ENCODE measurements around the gene BMAL1.

BMAL1 gene

GRCh38 chr11:13294178-13294577 lies 16.6 kb downstream of the BMAL1 start:
- no peak for DNase-seq

DNA sequence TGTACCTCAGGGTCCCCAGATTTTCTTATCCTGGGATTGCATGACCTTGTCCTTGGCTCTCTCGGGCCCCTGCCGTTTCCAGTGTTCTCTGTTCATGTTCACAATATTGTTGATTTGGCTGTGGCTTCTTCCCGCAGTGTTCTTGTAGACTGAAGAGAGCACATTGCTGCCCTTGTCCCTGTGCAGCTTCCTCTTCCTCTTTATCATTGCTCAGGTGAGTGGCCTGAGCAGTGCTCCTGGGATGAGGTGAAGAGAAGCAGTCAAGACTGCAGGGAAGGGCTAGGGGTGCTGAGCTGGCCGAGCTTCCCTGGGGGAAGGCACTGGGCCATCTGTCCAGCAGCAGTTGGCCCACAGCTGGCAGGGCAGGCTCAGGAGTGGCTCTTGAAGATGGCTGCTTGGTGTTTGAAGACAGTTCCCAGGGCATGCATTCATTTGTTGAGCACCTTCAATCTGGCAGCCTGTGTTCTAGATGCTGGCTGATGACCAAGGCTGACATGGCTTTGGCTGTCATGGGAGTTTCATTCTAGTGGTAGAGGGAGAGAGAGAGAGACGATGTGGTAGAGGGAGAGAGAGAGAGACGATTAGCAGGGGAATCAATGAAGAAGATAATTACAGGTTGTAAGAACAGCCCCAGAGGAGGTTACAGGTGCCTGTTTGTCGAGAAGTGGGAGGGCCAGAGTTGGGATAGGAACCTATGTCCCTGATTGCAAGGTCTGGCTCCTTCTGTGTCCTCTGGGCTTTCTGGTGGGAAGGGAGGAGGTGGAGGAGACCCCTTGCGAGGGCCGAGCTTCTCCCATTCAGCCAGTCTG lies 17.4 kb downstream of the BMAL1 start:
- DNase-seq: no peak

DNA sequence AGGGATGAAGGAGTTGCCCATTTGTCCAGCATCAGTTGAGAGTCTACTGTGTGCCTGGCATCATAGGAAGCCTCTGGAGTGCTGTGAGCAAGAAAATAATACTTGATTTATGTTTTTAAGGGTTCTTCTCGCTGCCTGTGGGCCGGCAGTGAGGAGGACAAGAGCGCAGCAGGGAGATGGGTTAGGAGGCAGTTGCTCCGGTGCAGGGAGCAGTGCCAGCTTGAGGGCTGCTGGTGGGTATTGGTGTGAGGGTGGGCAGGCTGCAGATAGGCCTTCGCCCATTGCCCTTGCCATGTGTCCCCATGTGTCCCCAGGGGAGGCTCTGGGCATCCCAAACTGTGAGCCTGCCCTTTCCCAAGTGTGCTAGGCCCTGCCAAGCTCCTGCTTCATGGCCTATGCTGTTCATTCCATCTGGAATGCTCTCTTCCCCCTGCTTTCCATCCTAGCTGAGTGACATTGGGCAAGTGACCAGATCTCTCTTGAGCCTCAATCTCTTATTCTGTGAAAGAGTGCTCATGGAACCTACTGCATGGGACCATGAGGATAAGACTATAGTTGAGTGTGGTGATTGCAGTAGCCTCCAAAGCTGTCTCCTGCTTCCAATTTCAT lies 19.8 kb downstream of the BMAL1 start:
- no peak for DNase-seq

DNA sequence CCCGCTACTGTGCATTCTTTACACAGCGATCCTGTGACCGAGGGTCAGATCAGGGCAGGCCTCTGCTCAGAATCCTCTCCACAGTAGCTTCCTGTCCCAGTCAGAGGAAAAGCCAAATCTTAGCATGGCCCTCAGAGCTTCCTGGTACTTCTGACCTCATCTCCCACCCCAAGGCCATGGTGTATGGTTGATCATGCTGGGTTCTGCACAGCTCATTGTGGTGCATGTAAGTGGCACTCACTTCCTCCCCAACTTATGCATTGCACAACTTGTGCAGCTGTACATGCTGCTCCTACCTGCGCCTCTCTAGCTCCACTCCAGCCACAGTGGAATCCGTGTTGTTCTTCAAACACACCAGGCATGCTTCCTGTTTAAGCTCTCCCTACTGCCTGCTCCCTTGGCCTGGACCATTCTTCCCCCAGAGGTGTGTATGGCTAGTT lies 20.3 kb downstream of the BMAL1 start:
- no peak for DNase-seq

DNA sequence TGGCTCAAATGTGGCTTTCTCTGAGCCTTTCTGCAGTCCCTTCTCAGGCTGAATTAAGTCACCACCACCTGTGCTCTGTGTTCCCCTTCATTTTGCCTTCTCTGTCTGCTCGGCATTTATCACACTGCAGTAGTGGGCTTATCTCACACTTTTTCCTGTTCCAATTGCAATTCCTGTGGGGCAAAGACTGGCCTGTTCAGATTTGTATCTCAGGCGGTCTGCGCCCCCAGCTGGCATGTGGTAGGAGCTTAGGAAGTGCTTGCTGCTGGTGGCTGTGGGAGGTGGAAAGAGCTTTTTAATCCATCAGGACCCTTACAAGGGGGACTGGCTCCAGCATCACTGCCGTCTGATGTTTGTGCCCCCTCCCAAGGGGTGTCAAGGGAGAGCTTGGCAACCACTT lies 21.2 kb downstream of the BMAL1 start:
- no peak for DNase-seq

DNA sequence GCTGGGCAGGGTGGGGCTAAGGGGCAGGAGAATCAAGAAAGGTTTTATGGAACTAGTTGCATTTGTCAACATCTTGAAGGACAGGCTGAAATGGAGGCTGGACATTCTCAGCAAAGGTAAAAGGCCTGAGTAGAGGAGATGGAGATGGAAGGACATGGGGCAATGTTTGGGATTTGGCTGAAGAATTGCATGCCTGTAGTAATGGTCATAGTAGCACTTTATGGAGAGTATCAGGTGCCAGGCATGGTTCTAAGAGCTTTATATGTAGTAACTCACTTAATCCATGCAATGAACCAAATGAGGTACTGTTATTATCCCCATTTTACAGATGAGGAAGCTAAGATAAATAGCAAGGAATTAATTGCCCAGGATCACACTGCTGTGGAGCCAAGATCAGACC lies 23.9 kb downstream of the BMAL1 start:
- no peak for DNase-seq

DNA sequence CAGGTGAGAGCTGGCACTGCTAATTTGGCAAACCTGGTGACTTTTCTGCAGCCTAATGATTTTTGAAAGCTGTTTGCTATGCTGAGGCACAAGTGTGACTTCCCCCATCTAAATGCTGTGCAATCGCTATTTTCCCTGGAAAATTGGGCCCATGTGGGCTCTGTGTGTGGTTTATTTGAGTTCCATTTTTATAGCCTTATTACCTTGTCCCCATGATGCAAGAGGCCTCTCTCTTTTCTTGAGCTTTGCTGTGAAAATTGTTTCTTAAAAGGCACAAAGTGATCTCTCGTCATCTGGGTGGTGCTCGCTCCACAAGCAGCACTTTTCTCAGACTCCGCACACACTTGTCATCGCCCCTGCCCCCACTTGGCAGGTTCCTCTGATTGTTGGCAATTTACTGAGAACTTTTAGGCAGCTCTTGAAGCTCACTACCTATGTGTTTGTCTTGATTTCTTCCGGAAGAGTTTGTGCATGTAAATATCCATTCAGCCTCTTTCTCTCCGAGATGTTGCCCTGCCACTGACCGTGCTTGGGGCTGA lies 24.9 kb downstream of the BMAL1 start:
- no peak for DNase-seq

DNA sequence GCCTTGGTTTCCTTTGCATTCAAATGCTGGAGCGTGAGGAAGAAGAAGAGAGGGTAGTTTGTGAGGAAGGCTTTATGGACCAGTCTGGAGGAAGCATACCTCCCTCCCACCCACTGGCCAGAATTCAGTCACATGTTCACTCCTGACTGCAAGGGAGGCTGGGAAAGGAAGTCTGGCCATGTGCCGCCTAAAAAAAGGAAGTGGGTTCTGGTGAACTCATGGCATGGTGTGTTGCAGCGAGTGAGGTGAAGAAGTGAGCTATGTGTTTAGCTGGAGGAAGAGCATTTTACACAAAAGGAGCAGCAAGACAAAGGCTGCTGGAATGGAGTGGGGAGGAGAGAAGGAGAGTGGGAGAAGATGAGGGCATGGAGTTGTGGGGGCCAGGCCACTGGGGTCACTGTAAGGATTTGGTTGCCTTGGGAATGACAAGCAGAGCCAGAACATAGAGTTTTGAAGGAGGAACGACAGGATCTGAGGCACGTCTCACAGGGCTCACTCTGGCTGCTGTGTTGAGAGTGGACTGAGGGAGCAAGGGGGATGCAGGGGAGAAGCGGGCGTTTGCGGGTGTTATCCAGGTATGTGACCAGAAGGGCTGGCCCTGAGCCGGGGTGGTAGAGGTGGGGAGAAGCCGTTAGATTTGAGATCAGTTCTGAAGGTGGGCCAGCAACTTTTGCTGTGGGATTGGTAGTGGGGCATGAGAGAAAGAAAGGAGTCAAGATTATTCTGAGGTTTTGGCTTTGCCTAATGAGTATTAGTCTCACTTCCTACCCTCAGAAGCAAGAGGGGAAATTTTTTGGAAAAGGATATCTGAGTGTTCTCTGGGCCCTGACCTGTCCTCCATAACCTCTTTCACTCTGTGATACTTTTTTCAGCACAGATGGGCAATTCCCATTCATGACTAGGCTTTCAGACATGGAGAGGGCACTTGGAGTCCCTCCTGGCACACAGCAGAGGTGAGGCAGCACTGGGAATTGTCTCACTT lies 26.4 kb downstream of the BMAL1 start:
- DNase-seq: no peak

DNA sequence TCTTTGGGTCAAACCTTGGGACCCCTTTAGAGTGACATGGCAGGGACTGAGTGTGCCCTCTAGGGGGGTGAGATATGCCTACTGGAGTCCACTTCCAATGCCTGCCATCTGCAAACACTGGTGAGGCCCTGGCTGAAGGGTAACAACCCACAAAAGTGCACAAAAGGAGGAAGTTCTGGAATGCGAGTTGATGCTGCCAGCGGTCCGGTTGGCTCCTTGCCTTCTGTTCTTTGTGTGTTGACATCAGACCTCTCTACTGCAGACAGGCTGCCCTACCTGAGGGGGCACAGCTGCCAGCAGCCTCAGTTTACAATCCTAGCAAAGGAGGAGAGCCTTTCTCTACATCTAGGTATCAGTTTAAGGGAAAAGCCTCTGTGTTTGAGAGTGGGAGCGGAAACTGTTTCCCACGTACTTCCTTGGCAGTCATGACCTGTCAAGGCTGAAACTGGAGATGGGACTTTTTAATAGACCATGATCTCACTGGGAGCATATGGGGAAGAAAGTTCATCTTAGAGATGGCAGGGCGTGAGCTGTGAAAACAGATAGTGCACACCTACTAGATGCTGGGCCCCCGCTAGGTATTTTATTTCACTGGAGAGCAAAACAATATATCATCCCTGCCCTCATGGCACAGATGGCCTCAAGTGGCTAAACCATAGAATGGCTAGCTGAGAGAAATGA lies 27.2 kb downstream of the BMAL1 start:
- no peak for DNase-seq

DNA sequence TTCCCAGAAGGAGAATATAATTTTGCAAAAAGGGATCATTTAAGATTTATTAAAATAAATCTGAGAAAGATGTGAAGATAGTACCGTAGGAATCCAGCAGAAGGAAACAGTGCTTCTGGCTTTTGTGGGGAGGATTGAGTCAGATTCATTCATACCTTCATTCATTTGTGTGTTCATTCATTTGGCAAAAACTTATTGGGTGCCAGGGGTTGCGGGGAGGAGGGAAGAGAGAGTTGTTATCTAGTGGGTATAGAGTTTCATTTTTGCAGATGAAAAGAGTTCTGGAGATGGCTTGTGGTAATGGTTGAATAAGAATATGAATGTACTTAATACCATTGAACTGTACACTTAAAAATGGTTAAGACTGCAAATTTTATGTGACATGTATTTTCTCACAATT lies 31.1 kb downstream of the BMAL1 start:
- no peak for DNase-seq

- no peak for DNase-seq
Measured at GRCh38 chr11:13309156-13309555, 31.6 kb downstream of the BMAL1 start.

DNA sequence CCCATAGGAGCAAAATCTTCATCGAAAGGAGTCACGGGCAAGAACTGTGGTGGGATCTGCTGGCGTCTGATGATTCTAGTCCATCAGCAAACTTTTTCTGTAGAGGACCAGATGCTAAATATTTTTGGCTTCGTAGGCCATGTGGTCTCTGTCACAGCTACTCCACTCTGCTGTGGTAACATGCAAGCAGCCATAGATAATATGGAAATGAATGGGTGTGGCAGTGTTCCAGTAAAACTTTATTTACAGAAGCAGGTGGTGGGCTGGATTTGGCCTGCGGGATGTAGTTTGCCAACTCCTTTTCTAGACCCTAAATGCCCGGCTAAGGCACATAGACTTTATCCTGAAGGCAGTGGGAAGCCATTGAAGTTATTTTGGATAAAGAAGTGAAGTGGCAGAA lies 32.9 kb downstream of the BMAL1 start:
- DNase-seq: no peak

DNA sequence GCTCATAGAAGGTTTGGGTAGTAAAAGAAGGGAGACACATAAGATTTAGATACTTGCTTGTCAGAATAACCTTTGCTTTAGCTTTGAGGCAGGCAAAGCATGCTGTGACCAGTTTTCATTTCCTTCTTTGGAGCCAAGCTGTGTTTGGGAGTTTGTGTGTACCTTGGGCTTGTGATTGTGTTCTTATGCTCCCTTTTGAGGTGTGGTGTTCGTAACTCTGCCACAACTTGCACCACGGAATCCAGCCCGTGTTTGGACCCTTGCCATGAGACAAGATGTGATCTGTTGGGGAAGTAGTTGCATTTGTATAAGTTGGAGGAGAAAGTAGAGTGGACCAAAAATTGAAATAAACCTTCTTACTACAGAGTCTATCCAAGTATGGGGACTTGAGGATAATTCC lies 34.0 kb downstream of the BMAL1 start:
- no peak for DNase-seq

- DNase-seq: no peak
Measured at GRCh38 chr11:13313005-13313819, 35.6 kb downstream of the BMAL1 start.

GRCh38 chr11:13314676-13315394 lies 37.2 kb downstream of the BMAL1 start:
- DNase-seq: no peak

- DNase-seq: no peak
Measured at GRCh38 chr11:13315517-13316432, 38.2 kb downstream of the BMAL1 start.

GRCh38 chr11:13316528-13316961 lies 39.0 kb downstream of the BMAL1 start:
- no peak for DNase-seq

GRCh38 chr11:13317293-13318080 lies 39.9 kb downstream of the BMAL1 start:
- no peak for DNase-seq
